ENCODE measurements around the gene CDX1.

CDX1 gene

DNA sequence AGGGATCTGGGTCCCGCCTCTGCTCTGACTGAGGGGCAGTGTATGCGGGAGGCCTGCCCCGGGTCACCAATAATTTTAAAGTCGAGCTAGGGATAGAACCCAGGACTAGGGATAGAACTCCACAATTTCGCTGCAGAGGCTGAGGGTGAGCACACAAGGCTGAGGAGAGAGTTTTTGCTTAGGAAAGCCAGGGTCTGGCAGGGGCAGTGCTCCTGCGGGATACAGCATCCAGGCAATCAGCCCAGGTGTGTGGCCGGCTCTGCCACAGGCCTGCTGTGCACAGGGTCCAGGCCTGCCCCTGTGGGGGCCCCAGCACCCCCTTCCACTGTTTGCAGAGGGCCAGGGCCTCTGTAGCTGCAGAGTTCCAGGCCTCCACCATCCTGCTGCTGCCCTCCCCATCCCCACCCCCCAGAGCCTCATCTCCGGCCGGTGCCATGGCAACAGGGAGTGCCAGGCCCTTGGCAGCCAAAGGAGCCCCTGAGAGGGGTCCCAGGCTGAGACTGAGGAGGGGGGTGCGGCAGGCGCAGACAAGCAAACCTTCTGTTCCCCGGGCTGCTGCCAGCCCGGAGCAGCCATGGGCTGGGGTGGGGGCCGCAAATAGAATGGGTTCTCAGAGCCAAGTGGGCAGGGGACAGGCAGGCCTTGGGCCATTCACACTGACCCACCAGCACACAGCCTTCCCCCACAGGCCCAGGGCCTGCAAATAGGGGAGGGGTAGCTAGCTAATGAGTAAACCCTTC lies 19.5 kb upstream of the CDX1 start:
- no peak for DNase-seq

DNA sequence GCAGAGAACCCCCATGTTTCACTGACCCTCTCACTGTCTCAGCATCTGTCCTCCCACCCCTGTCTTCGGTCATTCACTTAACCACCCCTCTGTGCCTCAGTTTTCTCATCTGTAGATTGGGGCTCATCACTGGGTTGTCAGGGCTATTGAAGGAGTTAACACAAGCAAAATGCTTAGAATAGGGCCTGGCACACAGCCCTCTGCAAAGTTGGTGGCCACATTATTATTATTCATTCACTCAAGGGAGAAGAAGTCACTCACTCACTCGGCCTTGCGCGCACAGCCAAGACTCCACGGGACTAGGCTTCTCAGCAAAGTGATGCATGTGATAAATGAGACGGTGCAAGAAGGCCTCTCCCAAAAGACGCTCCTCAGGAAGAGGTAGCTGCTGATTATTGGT lies 18.9 kb upstream of the CDX1 start:
- no peak for DNase-seq

DNA sequence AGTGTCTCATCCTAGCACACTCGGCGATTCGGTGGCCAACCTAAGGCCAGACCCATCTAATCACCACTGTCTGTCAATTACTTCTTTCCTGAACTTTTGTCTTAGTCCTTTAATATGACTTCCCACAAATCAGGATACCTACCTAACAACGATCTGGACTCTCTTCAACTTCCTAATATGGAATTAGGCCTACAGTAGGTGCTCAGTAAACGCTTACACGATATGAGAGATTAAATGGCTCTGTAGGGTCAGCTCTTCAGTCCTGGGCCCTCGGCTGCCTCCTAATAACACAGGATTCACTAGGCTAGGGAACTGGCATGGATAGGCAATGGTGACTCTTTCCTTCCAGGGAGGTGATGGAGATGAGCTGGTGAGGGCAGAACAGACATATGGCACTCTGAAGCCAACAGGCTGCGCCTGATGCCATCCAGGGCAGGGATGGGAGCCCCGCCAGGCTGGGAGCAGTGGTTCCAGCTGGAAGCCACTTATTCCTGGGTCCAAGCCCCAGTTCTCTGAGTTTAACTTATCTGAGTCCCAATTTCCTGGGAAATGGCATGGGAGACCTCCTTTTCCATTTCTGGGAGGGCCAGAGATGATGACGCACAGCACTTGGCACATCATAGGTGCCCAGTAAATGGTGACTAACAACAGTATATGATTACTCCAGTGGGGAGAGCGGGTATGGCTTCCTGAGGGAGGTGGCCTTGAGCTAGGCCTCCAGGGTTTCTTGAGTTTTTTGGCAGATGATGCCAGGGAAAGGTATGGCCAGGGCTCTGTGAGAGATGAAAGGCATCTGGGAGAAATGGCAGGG lies 18.3 kb upstream of the CDX1 start:
- no peak for DNase-seq

DNA sequence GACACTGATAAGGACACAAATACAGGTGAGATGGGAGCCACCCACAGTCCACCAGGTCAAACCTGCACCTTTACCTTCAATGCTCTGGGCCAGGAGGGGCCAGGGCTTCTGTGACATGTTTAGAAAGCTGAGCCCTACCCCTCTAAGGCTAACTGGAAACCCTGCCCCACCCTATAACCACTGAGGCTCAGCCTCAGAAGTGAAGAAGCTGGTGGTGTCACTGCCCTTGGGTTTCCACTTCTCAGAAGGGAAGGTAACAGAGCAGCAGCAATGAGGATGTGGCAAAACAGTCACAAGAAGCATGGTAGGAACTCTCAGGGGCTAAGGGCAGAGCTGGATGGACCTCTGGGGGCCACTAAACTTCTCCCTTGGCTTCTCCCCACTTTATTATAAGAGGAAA lies 17.0 kb upstream of the CDX1 start:
- no peak for DNase-seq

DNA sequence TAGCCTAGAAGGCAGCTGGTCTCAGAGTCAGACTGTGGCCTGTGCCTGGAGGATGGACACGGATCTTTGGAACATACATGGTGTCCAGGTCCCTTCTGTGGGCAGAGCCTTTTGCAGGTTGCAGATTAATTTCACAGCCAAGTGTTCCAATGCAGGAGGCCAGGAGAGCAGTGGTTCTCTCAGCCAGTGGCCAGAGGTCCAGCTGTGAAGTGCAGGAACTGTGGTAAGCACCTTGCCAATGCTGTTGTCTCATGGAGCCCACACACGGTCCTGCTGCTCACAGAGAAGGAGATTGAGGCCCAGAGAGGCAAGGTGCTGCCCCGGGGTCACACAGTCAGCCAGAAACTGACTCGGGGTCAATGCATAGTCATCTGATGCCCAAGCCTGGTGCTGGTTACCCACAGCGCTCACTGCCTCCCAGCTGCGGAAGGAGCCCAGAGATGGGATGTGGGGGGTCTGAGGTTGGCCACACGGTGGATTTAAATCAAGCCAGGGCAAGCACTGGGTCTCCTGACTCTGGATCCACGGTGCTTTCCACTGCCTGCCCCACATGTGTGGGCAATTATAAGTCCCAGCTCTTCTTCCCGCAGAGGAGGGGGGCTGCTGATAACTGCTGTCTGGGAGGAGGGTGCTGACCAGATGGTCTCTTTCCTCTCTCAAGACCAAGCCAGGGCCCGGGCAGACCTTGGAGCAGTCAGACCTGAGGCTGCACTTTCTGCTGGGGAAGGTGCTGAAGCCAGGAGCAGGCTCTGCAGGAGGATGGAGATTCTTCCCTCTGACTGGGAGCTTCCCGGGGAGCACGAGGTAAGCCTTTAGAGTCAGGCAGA lies 13.7 kb upstream of the CDX1 start:
- DNase-seq, result no peak

DNA sequence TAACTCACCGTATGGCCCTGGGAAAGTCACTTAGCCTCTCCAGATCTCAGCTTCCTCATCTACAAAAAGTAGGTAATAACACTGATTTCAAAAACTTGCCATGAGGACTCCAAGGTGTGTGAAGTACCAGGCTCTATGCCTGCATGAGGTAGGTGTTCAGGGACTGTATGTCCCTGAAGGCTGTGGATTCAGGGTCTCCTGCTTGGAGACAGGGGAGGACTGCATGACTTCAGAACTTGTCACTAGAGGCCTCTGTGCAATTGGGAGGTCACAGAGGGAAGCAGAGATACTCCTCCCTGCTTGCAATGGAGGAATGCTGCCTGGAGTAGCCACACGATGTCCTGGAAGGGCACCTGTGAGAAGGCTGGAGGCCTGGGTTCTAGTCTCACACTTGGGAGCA lies 13.1 kb upstream of the CDX1 start:
- no peak for DNase-seq

DNA sequence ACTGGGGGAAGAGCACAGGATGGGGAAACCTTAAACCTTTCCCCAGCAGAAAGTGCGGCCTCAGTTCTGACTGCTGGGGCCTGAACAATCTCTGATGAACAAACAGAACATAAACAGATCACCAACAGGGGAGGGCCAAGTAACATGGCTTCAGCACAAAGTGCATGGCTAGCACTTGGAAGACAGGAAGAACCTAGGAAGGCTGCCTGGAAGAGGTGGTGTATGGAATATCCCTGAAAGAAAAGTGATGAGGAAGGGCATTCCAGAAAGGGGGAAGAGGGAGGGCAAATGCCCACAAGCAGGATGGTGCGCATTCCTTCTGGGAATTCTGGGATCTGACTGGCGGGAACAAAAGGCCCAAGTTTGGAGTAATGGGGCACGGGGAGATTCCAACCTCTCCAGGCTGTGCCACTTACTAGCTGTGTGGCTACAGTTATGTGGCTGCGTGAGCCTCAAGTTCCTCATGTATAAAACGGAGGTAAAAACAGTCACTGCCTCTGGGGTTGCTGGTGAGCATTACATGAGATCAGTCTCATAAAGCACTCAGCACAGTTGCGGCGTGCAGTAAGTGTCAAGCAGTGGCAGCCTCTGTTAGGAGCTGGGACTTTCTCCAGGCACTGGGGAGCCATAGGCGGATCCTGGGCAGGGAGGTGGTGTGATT lies 12.5 kb upstream of the CDX1 start:
- DNase-seq, result peak in 2 of 3 donors; percentile 36 to 46

DNA sequence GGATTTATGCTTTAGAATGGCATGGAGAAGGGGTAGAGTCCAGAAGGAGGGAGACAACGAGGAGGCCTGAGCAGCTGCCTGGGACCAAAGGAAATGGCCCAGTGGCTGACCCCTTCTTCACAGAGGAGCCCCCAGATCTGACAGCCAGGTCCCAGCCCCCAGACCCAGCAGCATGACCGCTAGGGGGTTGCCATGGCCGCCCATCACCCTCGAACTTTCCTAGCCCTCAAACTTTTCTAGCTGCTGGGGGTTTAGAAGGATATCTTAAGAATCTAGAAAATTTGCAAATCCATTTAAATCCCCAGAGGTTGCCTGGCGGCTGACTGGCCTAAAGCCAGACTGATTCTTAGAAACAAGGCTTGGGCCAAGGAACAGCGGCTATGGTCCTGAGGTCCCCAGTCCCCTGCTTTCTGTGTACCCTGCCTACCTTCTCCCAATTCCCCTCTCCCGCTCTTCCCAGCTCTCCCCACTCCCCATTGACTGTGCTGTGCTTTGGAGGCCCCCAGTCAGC lies 11.9 kb upstream of the CDX1 start:
- no peak for DNase-seq

DNA sequence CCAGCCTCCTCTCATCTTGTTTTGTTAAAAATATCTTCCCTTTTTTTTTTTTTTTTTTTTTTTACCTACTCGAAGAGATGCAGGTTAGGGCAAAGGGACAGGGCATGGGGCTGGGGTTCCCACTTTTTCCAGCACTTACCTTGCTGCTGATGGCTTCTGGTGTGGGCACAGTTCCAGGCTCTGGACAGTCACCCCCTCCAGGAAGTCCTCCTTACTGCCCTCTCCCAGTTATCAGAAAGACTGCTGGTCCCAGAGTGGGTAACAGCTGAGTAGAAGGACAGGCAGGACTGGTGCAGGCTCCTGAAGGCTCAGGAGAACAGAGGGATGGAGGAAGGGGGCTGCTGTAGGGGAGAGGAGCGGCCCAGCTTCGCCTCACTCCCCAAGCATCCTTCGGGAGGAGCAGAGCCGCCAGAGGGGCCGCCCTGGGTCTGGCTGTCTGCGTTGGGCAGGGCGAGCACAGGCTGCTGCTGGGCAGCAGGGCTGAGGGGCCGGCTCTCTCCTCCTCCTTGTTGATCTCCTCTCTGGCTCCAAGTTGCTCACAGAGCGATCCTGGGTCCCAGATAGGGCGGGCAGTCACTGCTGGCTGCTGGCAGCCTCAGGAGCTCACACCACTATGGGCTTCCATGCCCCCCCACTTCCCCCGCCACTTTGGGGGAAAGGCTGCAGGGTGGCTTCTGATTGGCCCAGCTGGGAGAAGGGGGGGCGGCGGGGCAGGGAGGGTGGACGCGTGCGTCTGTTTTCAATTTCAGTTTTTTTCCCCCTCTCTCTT lies 11.1 kb upstream of the CDX1 start, which contains the start of gene PDGFRB:
PDGFRB (minus strand) TSS at position 588 of the 769 bp plus-strand sequence. CDS start 18,798 bp downstream, outside the sequence.
- DNase-seq, result no peak

DNA sequence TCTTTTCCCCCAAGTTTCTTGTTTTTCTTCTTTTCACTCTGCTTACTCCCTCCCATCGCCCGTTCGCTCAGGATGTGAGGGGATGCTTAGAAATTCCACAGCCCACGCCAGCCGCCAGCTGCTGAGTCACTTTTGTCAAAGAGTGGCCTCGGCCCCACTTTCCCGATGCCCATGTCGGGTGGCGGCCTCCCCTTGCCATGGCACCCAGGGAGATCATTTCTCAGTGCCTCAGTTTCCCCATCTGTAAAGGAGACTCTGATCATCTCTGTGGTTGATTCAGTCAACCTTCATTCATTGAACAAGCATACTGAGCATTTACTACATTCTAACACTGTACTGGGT lies 10.6 kb upstream of the CDX1 start:
- peak; percentile 63 to 73 (median 68) for DNase-seq

DNA sequence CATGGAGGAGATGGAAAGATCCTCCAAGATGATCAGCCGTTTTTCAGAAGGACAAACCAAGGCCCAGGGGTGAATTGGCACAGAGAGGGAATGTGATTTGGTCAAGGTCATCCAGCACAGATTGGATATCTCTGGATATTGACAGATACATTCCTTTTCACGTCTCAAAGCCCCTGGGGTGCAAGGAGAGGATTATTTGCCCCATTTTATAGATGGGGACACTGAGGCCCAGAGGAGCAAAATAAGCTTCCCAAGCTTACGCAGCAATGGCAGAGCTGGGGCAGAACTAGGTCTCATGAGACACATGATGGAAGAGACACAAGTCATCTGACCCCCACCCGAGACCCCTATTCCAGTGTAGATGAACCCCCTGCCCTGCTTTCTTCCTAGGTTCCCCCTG lies 10.0 kb upstream of the CDX1 start:
- no peak for DNase-seq

DNA sequence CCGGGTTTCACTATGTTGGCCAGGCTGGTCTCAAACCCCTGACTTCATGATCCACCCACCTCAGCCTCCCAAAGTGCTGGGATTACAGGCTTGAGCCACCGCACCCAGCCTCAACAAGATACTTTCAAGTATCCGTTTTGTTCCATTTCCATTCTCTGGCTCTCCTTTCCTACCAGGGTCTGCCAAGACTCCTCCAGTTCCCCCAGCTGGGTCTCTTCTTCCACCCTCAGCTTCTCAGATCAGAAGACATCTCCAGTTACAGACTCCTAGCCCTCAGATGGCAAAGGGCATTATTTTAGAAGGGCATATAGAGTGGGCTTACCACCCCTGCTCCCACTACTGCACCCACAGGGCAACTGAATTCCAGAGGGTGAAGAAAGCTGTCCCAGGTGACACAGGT lies 9.4 kb upstream of the CDX1 start:
- DNase-seq, result no peak

DNA sequence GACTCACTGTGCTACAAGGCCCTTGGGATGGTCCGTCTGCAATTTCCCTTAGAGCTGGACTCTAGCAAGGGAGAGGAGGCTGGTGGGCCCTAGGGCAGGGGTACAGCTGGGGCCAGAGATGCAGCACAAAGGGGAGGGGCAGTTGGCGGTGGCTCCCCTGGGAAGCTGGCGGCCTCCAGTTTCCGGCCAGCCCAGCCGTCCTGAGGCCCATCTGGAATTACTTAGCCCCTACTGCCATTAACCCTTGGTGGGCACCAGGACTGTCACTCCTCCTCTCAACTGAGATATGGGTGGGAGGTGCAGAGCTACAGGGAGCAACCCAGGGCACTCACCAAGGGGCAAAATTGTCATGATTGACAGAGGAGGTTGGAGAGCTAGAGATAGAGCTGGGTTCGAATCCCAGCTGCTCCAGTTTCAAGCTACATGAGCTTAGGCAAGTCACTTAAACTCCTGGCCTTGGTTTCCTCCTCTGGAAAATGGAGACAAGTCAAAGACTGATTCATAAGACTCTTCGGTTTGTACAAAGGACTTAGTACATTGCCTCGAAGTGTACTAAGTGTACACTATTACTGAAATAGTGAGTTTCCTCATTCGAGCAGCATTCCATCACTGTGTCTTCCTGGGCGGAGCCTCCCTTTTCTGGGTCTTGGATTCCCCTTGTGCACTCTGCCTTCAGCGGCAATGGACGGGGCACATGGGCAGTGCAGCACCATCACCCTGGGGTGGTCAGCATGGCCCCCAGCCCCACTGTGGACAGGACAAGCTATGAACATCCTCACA lies 8.2 kb upstream of the CDX1 start:
- DNase-seq, result peak in 2 of 3 donors; percentile 28 to 39

DNA sequence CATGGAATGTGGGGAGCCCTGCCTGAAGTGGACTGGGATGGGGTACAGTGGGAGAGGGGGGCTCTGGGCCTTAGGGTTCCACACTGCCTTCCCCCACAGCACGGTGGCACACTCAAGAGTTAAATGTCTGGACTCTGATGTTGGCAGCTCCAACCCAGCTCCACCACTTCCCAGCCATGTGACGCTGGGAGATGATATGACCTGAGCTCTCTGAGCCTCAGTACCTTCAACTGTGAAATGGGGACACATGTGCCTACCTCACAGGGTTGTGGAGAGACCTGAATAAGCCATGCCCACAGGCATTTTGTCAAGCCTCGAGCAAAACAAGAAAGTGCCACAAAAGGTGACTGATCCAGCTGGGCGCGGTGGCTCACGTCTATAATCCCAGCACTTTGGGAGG lies 7.5 kb upstream of the CDX1 start:
- DNase-seq, result no peak

DNA sequence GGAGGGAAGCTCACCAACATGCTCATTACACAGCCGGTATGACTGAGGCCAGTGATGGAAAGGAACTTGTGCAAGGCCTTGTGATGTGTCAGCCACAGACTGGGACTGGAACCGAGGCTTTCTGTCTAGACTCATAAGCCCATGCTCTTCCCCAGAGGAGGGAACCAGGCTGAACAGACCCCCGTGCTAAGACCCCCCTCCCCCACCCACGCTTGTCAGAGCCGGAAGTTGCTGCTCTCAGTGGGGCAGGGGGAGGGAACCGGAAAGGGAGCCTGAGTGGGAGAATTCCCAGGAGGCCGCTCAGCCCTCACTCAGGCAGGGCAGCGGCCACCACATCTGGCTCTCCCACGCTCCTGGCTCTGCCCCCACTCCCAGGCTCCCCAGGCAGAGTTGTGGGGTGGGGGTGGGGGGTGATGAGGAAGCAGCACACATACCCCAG lies 6.8 kb upstream of the CDX1 start:
- DNase-seq, result peak; percentile 57 to 67 (median 66)

DNA sequence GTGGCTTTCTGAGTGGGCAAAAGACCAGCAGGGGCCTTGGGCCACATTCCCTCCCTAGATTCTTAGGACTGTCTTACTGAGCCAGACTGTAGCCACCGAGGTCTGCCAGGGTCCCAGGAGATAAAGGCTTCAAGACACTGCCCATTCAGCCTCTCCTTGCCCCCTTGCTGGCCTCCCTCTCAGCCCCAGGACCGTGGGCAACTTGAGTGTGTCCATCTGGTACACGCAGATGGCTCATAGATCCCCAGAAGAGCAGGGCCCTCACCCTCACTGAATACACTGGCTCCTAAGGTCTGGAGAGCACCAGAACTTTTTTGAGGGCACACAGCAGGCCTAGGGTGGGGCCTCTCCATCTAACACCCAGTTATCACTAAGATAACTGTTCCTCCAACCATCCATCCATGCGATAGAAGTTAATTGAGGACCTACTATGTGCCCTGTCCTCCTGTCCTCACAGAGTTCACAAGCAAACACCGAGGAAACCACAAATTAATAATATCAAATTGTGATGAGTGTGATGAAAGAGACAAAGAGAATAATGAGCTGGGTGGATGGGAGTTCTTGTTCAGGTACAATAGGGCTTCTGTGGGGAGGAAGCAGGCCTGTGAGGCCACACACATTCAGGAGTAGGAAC lies 6.0 kb upstream of the CDX1 start:
- no peak for DNase-seq

DNA sequence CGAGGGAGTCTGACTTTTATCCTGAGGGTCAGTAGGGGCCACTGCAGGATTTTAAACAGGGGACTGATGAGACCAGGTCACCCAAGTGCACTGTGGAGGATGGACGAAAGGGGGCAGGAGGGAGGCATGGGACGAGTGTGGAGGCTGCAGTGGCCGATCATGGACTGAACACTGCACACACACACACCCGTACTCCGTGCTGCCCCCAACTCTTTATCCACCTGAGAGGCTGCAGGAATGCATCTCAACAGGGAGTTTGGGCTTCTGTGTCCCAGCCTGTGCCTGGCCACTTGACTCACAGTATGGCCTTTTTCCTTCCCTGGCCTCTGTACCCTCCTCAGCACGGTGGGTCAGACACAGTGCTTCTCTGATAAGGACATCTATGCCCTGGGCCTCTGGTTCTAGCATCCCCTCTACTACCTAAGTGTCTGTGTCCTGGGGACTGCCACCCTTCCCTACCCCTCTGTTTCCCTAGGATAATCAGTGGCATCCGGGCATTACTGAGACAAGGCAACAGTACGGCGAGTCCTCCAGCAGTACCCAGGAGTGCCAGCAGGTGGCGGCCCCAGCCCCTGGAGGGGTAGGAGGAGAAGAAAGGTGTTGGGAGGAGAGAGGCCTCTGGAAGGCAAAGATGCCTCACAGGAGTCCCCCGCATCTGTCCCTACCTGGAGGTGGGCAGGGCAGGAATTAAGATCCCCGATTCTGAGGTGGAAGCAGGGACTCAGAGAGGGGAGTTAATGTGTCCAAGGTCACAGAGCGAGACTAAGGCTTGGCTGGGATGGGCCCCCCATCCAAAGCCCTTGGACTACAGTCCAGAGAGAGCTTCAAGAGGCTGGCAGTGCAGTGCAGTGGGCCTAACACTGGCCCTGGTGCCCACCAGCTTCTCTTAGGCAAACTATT lies 5.1 kb upstream of the CDX1 start:
- peak; percentile 76 to 87 (median 79) for DNase-seq

DNA sequence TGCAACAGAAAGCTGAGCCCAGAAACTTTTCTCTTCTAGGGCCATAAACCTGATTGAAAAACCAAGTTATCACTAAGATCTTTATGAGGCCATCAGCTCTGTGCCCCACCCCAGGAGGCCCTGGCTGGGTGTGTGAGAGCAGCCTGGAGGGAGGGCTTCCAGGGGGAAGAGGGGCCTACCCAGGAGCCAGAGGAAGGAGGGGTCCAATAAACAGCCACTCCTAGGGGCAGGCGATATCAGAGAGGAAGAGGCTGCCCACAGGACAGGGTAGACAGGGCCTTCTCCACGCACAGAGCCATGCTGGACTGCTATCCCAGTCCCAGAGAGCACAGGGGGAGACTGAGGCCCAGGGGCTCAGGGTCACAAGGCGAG lies 4.5 kb upstream of the CDX1 start:
- no peak for DNase-seq

DNA sequence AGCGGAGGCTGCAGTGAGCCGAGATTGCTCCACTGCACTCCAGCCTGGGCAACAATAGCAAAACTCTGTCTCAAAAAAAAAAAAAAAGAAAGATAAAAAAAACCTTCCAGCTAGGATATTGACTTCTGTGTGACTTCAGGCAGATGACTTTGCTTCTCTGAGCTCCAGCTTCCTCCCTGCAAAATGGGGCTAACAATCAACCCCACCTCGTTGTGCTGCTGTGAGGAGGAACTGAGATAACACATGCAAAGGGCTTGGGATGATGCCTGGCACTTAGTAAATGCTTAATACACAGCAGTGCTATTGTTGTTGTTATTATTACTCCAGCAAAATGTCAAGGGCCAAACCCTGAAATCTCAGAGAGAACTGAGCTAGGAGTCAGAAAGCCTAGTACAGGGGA lies 3.5 kb upstream of the CDX1 start:
- no peak for DNase-seq
